SK-N-SH (cell line): ENCODE measurements around the gene SNX2. TPM values are rescaled to one million over a fixed set of nuclear protein-coding genes. Genes with fewer than 3 reads are reported as not detected.

Experiments used
- CTCF ChIA-PET: fragments of 300-600, 350-600 bp; formaldehyde crosslinking; extraction: SDS; loops from one replicate; lab custom pipeline; 2021; lab: Yijun Ruan, JAX
- POLR2A ChIA-PET: fragments of 350-600 bp; sonication (Branson Sonifier 250); formaldehyde crosslinking; extraction: SDS; loops from one replicate; lab custom pipeline; 2020; ENCODE audit warnings: antibody characterized with exemption, inconsistent platforms; lab: Yijun Ruan, JAX
- DNase-seq: peaks from one replicate; pipeline ENCODE4 v3.0.0; 2012
- H2AFZ ChIP-seq: fragments of 200-600 bp; sonication (generic); 2 replicates; pipeline ENCODE4 v1.8.1; 2016; ENCODE audit warnings: antibody characterized with exemption, mild to moderate bottlenecking, low read depth
- H3F3A ChIP-seq: fragments of 200-600 bp; sonication (generic); replicated peaks from 2 replicates; pipeline ENCODE3; 2016; ENCODE audit warnings: antibody characterized with exemption, mild to moderate bottlenecking; ENCODE audit not compliant: insufficient read depth
- H3K27ac ChIP-seq, 2 experiments: fragments of 200-500 bp in 1 of 2; fragments of 200-600 bp in 1 of 2; sonication (Bioruptor generic) in 1 of 2; sonication (generic), shearing (Covaris generic) in 1 of 2; 2 replicates each; pipeline versions ENCODE4 v1.5.1 to v1.6.1; 2014 to 2016; ENCODE audit warnings: low read depth in 2 of 2, inconsistent platforms in 1 of 2, low read length in 1 of 2, mild to moderate bottlenecking in 1 of 2, mixed read lengths in 1 of 2
- H3K27me3 ChIP-seq: fragments of 200-600 bp; sonication (generic), shearing (Covaris generic); 2 replicates; pipeline ENCODE4 v1.6.1; 2016; ENCODE audit warnings: mixed run types; ENCODE audit not compliant: insufficient read depth
- H3K36me3 ChIP-seq, 2 experiments: fragments of 200-500 bp in 1 of 2; fragments of 200-600 bp in 1 of 2; sonication (Bioruptor generic) in 1 of 2; sonication (generic) in 1 of 2; replicated peaks in 1 of 2; 2 replicates each; pipeline versions ENCODE3 to v1.5.1; 2014 to 2016; ENCODE audit warnings: low read length in 1 of 2, mild to moderate bottlenecking in 1 of 2; ENCODE audit not compliant: insufficient read depth in 2 of 2, control insufficient read depth in 1 of 2
- H3K4me1 ChIP-seq, 2 experiments: fragments of 200-500 bp in 1 of 2; fragments of 200-600 bp in 1 of 2; sonication (Bioruptor generic) in 1 of 2; sonication (generic), shearing (Covaris generic) in 1 of 2; 2 replicates each; pipeline versions ENCODE4 v1.5.1 to v1.6.1; 2014 to 2016; ENCODE audit warnings: low read depth in 1 of 2, low read length in 1 of 2, mixed run types in 1 of 2; ENCODE audit not compliant: insufficient read depth in 2 of 2, control insufficient read depth in 1 of 2
- H3K4me2 ChIP-seq: fragments of 200-600 bp; sonication (generic), shearing (Covaris generic); 2 replicates; pipeline ENCODE4 v1.6.1; 2017; ENCODE audit warnings: mixed run types
- H3K4me3 ChIP-seq, 2 experiments: fragments of 200-500 bp in 1 of 2; fragments of 200-600 bp in 1 of 2; sonication (Bioruptor generic) in 1 of 2; sonication (generic), shearing (Covaris generic) in 1 of 2; 2 replicates each; pipeline versions ENCODE4 v1.5.1 to v1.8.1; 2014 to 2016; ENCODE audit warnings: low read depth in 2 of 2, inconsistent platforms in 1 of 2, low read length in 1 of 2, mild to moderate bottlenecking in 1 of 2, mixed read lengths in 1 of 2, moderate library complexity in 1 of 2
- H3K79me2 ChIP-seq: fragments of 200-600 bp; sonication (generic); 2 replicates; pipeline ENCODE4 v1.8.1; 2017; ENCODE audit warnings: mild to moderate bottlenecking; ENCODE audit not compliant: insufficient read depth
- H3K9ac ChIP-seq: fragments of 200-600 bp; sonication (generic); 2 replicates; pipeline ENCODE4 v1.6.1; 2017; ENCODE audit warnings: mixed run types
- H3K9me2 ChIP-seq: fragments of 200-600 bp; sonication (generic); 2 replicates; pipeline ENCODE4 v1.6.1; 2017; ENCODE audit warnings: mixed run types
- H3K9me3 ChIP-seq: fragments of 200-600 bp; sonication (generic); 2 replicates; pipeline ENCODE4 v1.6.1; 2017; ENCODE audit warnings: mixed run types, mild to moderate bottlenecking, moderate library complexity
- H4K20me1 ChIP-seq: fragments of 200-600 bp; sonication (generic); 2 replicates; pipeline ENCODE4 v1.6.1; 2017; ENCODE audit warnings: mild to moderate bottlenecking, mixed run types; ENCODE audit not compliant: insufficient read depth
- ELF1 ChIP-seq: IDR thresholded peaks from 2 replicates; pipeline ENCODE4 v1.4.0; 2012
- EP300 ChIP-seq, 2 experiments: IDR thresholded peaks; 2 replicates each; pipeline versions ENCODE4 v1.4.0 to v1.6.1; 2012; ENCODE audit warnings: borderline replicate concordance in 1 of 2, low read depth in 1 of 2, low read length in 1 of 2
- EZH2phosphoT487 ChIP-seq: fragments of 200-600 bp; sonication (generic); IDR thresholded peaks from 2 replicates; pipeline ENCODE4 v1.6.1; 2017; ENCODE audit warnings: low read depth, mixed run types, mild to moderate bottlenecking, antibody characterized with exemption, moderate library complexity, borderline replicate concordance
- IRF3 ChIP-seq: fragments of 150-350 bp; IDR thresholded peaks from 2 replicates; pipeline ENCODE4 v1.6.1; 2016; ENCODE audit warnings: mild to moderate bottlenecking, low read depth, low read length
- JUND ChIP-seq: IDR thresholded peaks from 2 replicates; pipeline ENCODE4 v1.4.0; 2012
- MEF2A ChIP-seq: IDR thresholded peaks from 2 replicates; pipeline ENCODE4 v1.4.0; 2012; ENCODE audit warnings: low read depth, borderline replicate concordance
- MXI1 ChIP-seq: IDR thresholded peaks from 2 replicates; pipeline ENCODE4 v1.6.1; 2012; ENCODE audit warnings: mild to moderate bottlenecking, low read depth, low read length, improper control_type of control experiment
- NFIC ChIP-seq: IDR thresholded peaks from 2 replicates; pipeline ENCODE4 v1.4.0; 2012; ENCODE audit warnings: borderline replicate concordance
- NRF1 ChIP-seq: IDR thresholded peaks from 2 replicates; pipeline ENCODE4 v1.6.1; 2012; ENCODE audit warnings: low read depth, mild to moderate bottlenecking, low read length
- POLR2AphosphoS5 ChIP-seq: IDR thresholded peaks from 2 replicates; pipeline ENCODE4 v1.6.1; 2012; ENCODE audit warnings: low read depth, low read length
- RCOR1 ChIP-seq: fragments of 150-350 bp; IDR thresholded peaks from 2 replicates; pipeline ENCODE4 v1.6.1; 2017; ENCODE audit warnings: antibody characterized with exemption, low read length
- SIN3A ChIP-seq: IDR thresholded peaks from 2 replicates; pipeline ENCODE4 v1.6.1; 2012; ENCODE audit warnings: low read depth, mild to moderate bottlenecking, low read length, moderate library complexity, borderline replicate concordance
- TAF1 ChIP-seq: IDR thresholded peaks from 2 replicates; pipeline ENCODE4 v1.6.1; 2012; ENCODE audit warnings: low read depth, mild to moderate bottlenecking, low read length, moderate library complexity, borderline replicate concordance
- TCF12 ChIP-seq: IDR thresholded peaks from 2 replicates; pipeline ENCODE4 v1.4.0; 2012
- TEAD4 ChIP-seq: IDR thresholded peaks from 2 replicates; pipeline ENCODE4 v1.4.0; 2012; ENCODE audit warnings: mild to moderate bottlenecking, borderline replicate concordance; ENCODE audit not compliant: insufficient read depth
- whole genome bisulfite sequencing: methylation state at CpG from one replicate; pipeline ENCODE4 v1.1.6; 2017; ENCODE audit warnings: low lambda C conversion rate; 5-methylcytosine and 5-hydroxymethylcytosine counted together
- polyA plus RNA-seq, 3 experiments: library from polyadenylated mRNA; depleted of rRNA; stranded (reverse); fragments of >200 nt; gene quantifications; 2 replicates each; pipeline ENCODE4 v1.2.3, GENCODE V29; 2012
- TF ChIP-seq, protein P1 (sequence below): IDR thresholded peaks from 2 replicates; pipeline ENCODE4 v1.4.0; 2012; ENCODE audit warnings: low read depth
- TF ChIP-seq, protein P2 (sequence below): IDR thresholded peaks from 2 replicates; pipeline ENCODE4; 2012

SNX2 gene
- polyA plus RNA-seq, 1 of the 3 experiments (the other 2 are of a cell fraction) = 17.4 TPM

GRCh38 chr5:122738088-122738487 is 36.8 kb upstream of the SNX2 start:
- H3K9ac ChIP-seq = no peak overlapping the region
- no peak for DNase-seq
- H3K27ac ChIP-seq = no peak overlapping the region

GRCh38 chr5:122741681-122742080 is 33.2 kb upstream of the SNX2 start:
- Histone ChIP-seq H3K36me3 (no peaks in the 10 kb centered on the region), H4K20me1 (no peaks in the 10 kb centered on the region), H3K79me2 (no peaks in the 10 kb centered on the region), H3K4me2 (no peak overlapping the region), H3K9me2 (no peaks in the 10 kb centered on the region), H3F3A (no peaks in the 10 kb centered on the region), H3K9ac (no peak overlapping the region), H3K27me3 (no peaks in the 10 kb centered on the region), H3K4me3 (no peak overlapping the region), H3K9me3 (no peaks in the 10 kb centered on the region), H3K27ac (no peak overlapping the region), H2AFZ (no peak overlapping the region), H3K4me1 (no peaks in the 10 kb centered on the region; a peak in 1 of 4 replicates)
- TF ChIP-seq EP300 (IDR thresholded peaks at IDR 0.05; ENCODE audit: borderline replicate concordance in 1 of 2, low read depth in 1 of 2, low read length in 1 of 2) (no peak), MXI1 (no peak), TCF12 (no peak), NRF1 (no peak), NFIC (no peak), POLR2AphosphoS5 (no peak), IRF3 (no peak), ELF1 (no peak), MEF2A (no peak), TEAD4 (no peak)
- TF ChIP-seq, protein P1, sequence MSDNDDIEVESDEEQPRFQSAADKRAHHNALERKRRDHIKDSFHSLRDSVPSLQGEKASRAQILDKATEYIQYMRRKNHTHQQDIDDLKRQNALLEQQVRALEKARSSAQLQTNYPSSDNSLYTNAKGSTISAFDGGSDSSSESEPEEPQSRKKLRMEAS = no peak
- TF ChIP-seq, protein P2, sequence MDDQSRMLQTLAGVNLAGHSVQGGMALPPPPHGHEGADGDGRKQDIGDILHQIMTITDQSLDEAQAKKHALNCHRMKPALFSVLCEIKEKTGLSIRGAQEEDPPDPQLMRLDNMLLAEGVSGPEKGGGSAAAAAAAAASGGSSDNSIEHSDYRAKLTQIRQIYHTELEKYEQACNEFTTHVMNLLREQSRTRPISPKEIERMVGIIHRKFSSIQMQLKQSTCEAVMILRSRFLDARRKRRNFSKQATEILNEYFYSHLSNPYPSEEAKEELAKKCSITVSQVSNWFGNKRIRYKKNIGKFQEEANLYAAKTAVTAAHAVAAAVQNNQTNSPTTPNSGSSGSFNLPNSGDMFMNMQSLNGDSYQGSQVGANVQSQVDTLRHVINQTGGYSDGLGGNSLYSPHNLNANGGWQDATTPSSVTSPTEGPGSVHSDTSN = no peak
- no peak for DNase-seq
- ChIA-PET POLR2A (no interaction called here), CTCF (interaction anchor here (1.2 to 1.3 kb wide), 2 partner anchors 11 to 38 kb away, joined by 4 to 5 read pairs; no protein-coding TSS in a partner anchor)
- 61% methylated on average over 2 of the region's 2 CpGs for WGBS

More at GRCh38 chr5:122738088-122738487, 36.8 kb upstream of the SNX2 start:
- CTCF ChIA-PET = interaction anchor here (1.0 kb wide), 1 partner anchor 34 kb away, joined by 4 read pairs; no protein-coding TSS in a partner anchor
- Histone ChIP-seq H3K4me3 (no peak overlapping the region), H3K9me3 (no peaks in the 10 kb centered on the region), H3K9me2 (no peaks in the 10 kb centered on the region), H3F3A (no peaks in the 10 kb centered on the region), H2AFZ (no peak overlapping the region), H3K4me1 (no peaks in the 10 kb centered on the region), H3K27me3 (no peaks in the 10 kb centered on the region), H3K36me3 (no peaks in the 10 kb centered on the region), H4K20me1 (no peaks in the 10 kb centered on the region), H3K79me2 (no peaks in the 10 kb centered on the region), H3K4me2 (no peak overlapping the region)
- TF ChIP-seq RCOR1 = no peak
- no peak for TF ChIP-seq TEAD4
- no peak for TF ChIP-seq JUND
- no peak for TF ChIP-seq TAF1
- TF ChIP-seq EZH2phosphoT487 = no peak
- TF ChIP-seq EP300 (IDR thresholded peaks at IDR 0.05; ENCODE audit: borderline replicate concordance in 1 of 2, low read depth in 1 of 2, low read length in 1 of 2) = no peak
- TF ChIP-seq NRF1 = no peak
- TF ChIP-seq SIN3A = no peak
- TF ChIP-seq, protein P2 = no peak
- no peak for TF ChIP-seq MEF2A
- no peak for TF ChIP-seq MXI1
- no peak for TF ChIP-seq IRF3
- POLR2A ChIA-PET = no interaction called here
